H9 (cell line): ENCODE measurements around the gene CCNI2. TPM values are rescaled to one million over a fixed set of nuclear protein-coding genes. Genes with fewer than 3 reads are reported as not detected.

Experiments
- DNase-seq: peaks from one replicate; pipeline ENCODE4 v3.0.0-alpha.2; 2017
- H2AFZ ChIP-seq: one replicate; pipeline ENCODE4 v1.6.1; 2013; ENCODE audit warnings: mild to moderate bottlenecking, low read length, control low read depth, moderate library complexity
- H2AK5ac ChIP-seq: 2 replicates; pipeline ENCODE4 v1.6.1; 2013; ENCODE audit warnings: low read length, control low read depth, mixed read lengths; ENCODE audit not compliant: insufficient read length
- H2BK120ac ChIP-seq: one replicate; pipeline ENCODE4 v1.6.1; 2013; ENCODE audit warnings: low read depth, mild to moderate bottlenecking, low read length, control low read depth, inconsistent platforms; ENCODE audit not compliant: poor library complexity, severe bottlenecking
- H2BK12ac ChIP-seq: 2 replicates; pipeline ENCODE4 v1.6.1; 2013; ENCODE audit warnings: low read length, control low read depth, mixed read lengths, low read depth; ENCODE audit not compliant: insufficient read length
- H2BK15ac ChIP-seq: 2 replicates; pipeline ENCODE4 v1.6.1; 2013; ENCODE audit warnings: low read depth, low read length, control low read depth
- H2BK20ac ChIP-seq: one replicate; pipeline ENCODE4 v1.6.1; 2013; ENCODE audit warnings: low read depth, mild to moderate bottlenecking, low read length, control low read depth, inconsistent platforms; ENCODE audit not compliant: poor library complexity, severe bottlenecking
- H2BK5ac ChIP-seq: 2 replicates; pipeline ENCODE4 v1.6.1; 2013; ENCODE audit warnings: low read length, control low read depth, mixed read lengths; ENCODE audit not compliant: insufficient read length
- H3K14ac ChIP-seq: 2 replicates; pipeline ENCODE4 v1.6.1; 2013; ENCODE audit warnings: low read length, control low read depth; ENCODE audit not compliant: insufficient read depth
- H3K18ac ChIP-seq: 2 replicates; pipeline ENCODE4 v1.6.1; 2013; ENCODE audit warnings: low read depth, mild to moderate bottlenecking, mixed read lengths, low read length, control low read depth; ENCODE audit not compliant: insufficient read length
- H3K23ac ChIP-seq: 2 replicates; pipeline ENCODE4 v1.6.1; 2013; ENCODE audit warnings: low read length, control low read depth, mixed read lengths, low read depth; ENCODE audit not compliant: insufficient read length
- H3K23me2 ChIP-seq: 2 replicates; pipeline ENCODE4 v1.6.1; 2013; ENCODE audit warnings: low read depth, mild to moderate bottlenecking, mixed read lengths, low read length, control low read depth; ENCODE audit not compliant: insufficient read length, poor library complexity, severe bottlenecking
- H3K27ac ChIP-seq: 2 replicates; pipeline ENCODE4 v1.5.1; 2013; ENCODE audit warnings: low read length, control low read depth, mixed read lengths, low read depth; ENCODE audit not compliant: insufficient read length
- H3K27me3 ChIP-seq: 2 replicates; pipeline ENCODE4 v1.6.1; 2013; ENCODE audit warnings: low read length, control low read depth, inconsistent platforms; ENCODE audit not compliant: insufficient read depth
- H3K4ac ChIP-seq: 2 replicates; pipeline ENCODE4 v1.6.1; 2013; ENCODE audit warnings: low read depth, mild to moderate bottlenecking, control low read depth, inconsistent platforms, low read length, moderate library complexity
- H3K4me1 ChIP-seq: 2 replicates; pipeline ENCODE4 v1.6.1; 2013; ENCODE audit warnings: low read length, control low read depth, inconsistent platforms; ENCODE audit not compliant: insufficient read depth
- H3K4me2 ChIP-seq: 2 replicates; pipeline ENCODE4 v1.6.1; 2013; ENCODE audit warnings: low read length, control low read depth, mixed read lengths; ENCODE audit not compliant: insufficient read length, insufficient read depth
- H3K56ac ChIP-seq: 2 replicates; pipeline ENCODE4 v1.6.1; 2013; ENCODE audit warnings: low read depth, mild to moderate bottlenecking, mixed read lengths, low read length, control low read depth; ENCODE audit not compliant: insufficient read length
- H3K79me1 ChIP-seq: 2 replicates; pipeline ENCODE4 v1.6.1; 2013; ENCODE audit warnings: low read depth, mild to moderate bottlenecking, moderate library complexity, low read length, control low read depth, inconsistent platforms; ENCODE audit not compliant: insufficient read depth, poor library complexity, severe bottlenecking
- H3K79me2 ChIP-seq: 2 replicates; pipeline ENCODE4 v1.6.1; 2013; ENCODE audit warnings: low read length, control low read depth, inconsistent platforms; ENCODE audit not compliant: insufficient read depth
- H3K9ac ChIP-seq: 2 replicates; pipeline ENCODE4 v1.6.1; 2013; ENCODE audit warnings: low read length, control low read depth, mixed read lengths; ENCODE audit not compliant: insufficient read length; ENCODE audit errors: extremely low read depth
- H3K9me3 ChIP-seq: one replicate; pipeline ENCODE4 v1.6.1; 2013; ENCODE audit warnings: low read depth, low read length, inconsistent platforms; ENCODE audit not compliant: control insufficient read depth
- H3T11ph ChIP-seq: one replicate; pipeline ENCODE4 v1.6.1; 2013; ENCODE audit warnings: mild to moderate bottlenecking, low read length, control low read depth, inconsistent platforms
- H4K20me1 ChIP-seq: one replicate; pipeline ENCODE4 v1.6.1; 2013; ENCODE audit not compliant: control insufficient read depth, insufficient read length, insufficient read depth
- H4K5ac ChIP-seq: 2 replicates; pipeline ENCODE4 v1.6.1; 2013; ENCODE audit warnings: low read depth, mild to moderate bottlenecking, mixed read lengths, low read length, control low read depth; ENCODE audit not compliant: insufficient read length
- H4K8ac ChIP-seq: replicated peaks from 2 replicates; pipeline ENCODE4 v1.6.1; 2013; ENCODE audit warnings: low read length, control low read depth, mixed read lengths, low read depth; ENCODE audit not compliant: insufficient read length
- H4K91ac ChIP-seq: 2 replicates; pipeline ENCODE4 v1.6.1; 2013; ENCODE audit warnings: low read depth, mild to moderate bottlenecking, moderate library complexity, mixed read lengths, low read length, control low read depth; ENCODE audit not compliant: insufficient read length
- H3K27ac Mint-ChIP-seq, 3 experiments: 2 replicates in 2 of 3; 3 replicates in 1 of 3; pipeline ENCODE4 v1.8.0; 2020 to 2021; ENCODE audit warnings: mixed read lengths in 3 of 3, mild to moderate bottlenecking in 1 of 3, moderate library complexity in 1 of 3
- H3K27me3 Mint-ChIP-seq: 2 replicates; pipeline ENCODE4 v1.8.0; 2021; ENCODE audit warnings: low read depth, mild to moderate bottlenecking, moderate library complexity, mixed read lengths
- H3K36me3 Mint-ChIP-seq, 3 experiments: 2 replicates in 2 of 3; 3 replicates in 1 of 3; pipeline ENCODE4 v1.8.0; 2020 to 2021; ENCODE audit warnings: low read depth in 3 of 3, mixed read lengths in 3 of 3; ENCODE audit not compliant: insufficient read depth in 1 of 3
- H3K4me1 Mint-ChIP-seq, 2 experiments: 2 replicates each; pipeline ENCODE4 v1.8.0; 2020; ENCODE audit warnings: mixed read lengths in 2 of 2
- H3K4me3 Mint-ChIP-seq, 2 experiments: 2 replicates in 1 of 2; 3 replicates in 1 of 2; pipeline ENCODE4 v1.8.0; 2020 to 2021; ENCODE audit warnings: mild to moderate bottlenecking in 2 of 2, mixed read lengths in 2 of 2, moderate library complexity in 1 of 2
- H3K9me3 Mint-ChIP-seq, 2 experiments: 2 replicates in 1 of 2; 3 replicates in 1 of 2; pipeline ENCODE4 v1.8.0; 2020; ENCODE audit warnings: mild to moderate bottlenecking in 2 of 2, mixed read lengths in 2 of 2, moderate library complexity in 1 of 2
- WGBS: extraction: QIAGEN DNeasy Blood & Tissue Kit; methylation state at CpG from one replicate; pipeline ENCODE4 v1.1.7; 2013; ENCODE audit warnings: missing lambda C conversion rate, low lambda C conversion rate, mixed read lengths; ENCODE audit not compliant: insufficient read length; ENCODE audit errors: extremely low coverage; 5-methylcytosine and 5-hydroxymethylcytosine counted together
- total RNA-seq: library from RNA; stranded (reverse); gene quantifications from 2 replicates; pipeline ENCODE4 v1.2.1, GENCODE V29; 2021
- TF ChIP-seq, protein P1 (sequence below): fragments of 200-600 bp; sonication (generic); conservative IDR thresholded peaks from 3 replicates; pipeline ENCODE4 v1.8.0; 2021; ENCODE audit warnings: antibody characterized with exemption, mild to moderate bottlenecking

The CCNI2 gene
- total RNA-seq, 1 experiment from 2014 or later: 0.57 TPM

DNA sequence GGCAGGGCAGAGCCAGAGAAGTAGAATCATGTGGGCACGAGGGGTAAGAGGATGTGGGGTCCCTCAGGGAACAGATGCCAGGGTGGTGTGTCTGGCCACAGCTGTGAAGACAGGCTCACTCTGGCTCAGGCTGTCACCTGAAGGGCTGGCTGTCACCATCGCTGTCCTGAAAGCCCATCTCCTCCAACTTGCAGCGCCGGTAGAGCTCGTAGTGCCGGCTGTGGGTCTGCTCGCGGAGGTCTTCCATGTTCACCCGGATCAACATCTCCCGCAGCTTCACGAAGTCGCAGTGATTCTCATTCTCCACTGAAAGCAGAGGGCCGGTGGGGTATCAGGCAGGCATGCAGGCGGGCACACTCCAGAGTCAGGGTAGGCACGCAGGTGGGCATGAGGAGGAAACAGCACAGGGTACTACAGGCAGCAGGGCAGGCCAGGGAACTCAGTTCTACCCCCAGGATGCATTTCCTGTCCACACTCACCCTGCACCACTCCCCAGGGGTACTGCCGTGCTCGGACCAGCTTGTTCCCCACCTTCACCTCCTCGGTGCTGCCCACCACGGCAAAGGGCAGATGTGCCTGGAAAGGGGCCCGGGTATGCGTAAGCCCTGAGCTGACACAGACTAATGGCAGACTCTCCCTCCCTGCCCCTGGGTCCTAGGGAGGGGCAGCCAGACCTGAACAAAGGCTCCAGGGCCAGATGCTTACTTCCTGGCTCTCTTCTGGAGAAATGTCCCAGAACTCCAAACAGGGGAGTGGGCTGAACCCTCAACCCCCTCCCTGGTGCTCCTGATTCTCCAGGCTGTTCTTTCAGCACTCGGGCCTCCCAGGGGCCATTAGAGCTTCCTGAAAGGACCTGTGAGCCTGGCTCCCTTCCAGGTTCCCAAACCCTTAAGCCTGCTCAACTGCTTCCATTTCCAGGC is 14.4 kb downstream of the CCNI2 start:
- H3K14ac ChIP-seq: no peak overlapping the region
- H3K56ac ChIP-seq: no peak overlapping the region
- peaks cover 5 to 37% (median 21%) of the 10 kb centered on the region in 3 experiments; a peak in 6 of 7 replicates for H3K36me3 Mint-ChIP-seq
- DNase-seq: peak; percentile 20
- no peak overlapping the region for H3K9ac ChIP-seq
- H2BK120ac ChIP-seq: no peak overlapping the region
- no peaks in the 10 kb centered on the region for H3K23me2 ChIP-seq
- H3K9me3 ChIP-seq: no peaks in the 10 kb centered on the region
- H4K91ac ChIP-seq: no peak overlapping the region
- H4K5ac ChIP-seq: no peak overlapping the region
- H4K8ac ChIP-seq: no peak overlapping the region
- no peaks in the 10 kb centered on the region for H3K9me3 Mint-ChIP-seq
- no peak overlapping the region for H2BK15ac ChIP-seq
- no peak overlapping the region for H2BK20ac ChIP-seq
- no peak overlapping the region for H3K4me2 ChIP-seq
- no peaks in the 10 kb centered on the region for H3K4me1 ChIP-seq
- H3T11ph ChIP-seq: no peak overlapping the region
- no peaks in the 10 kb centered on the region; the same call in 1 of the 2 replicates for H3K27me3 Mint-ChIP-seq
- no peak overlapping the region for H2AFZ ChIP-seq
- peaks cover 2% of the 10 kb centered on the region for H4K20me1 ChIP-seq
- no peak overlapping the region for H3K4me3 Mint-ChIP-seq
- H3K27ac Mint-ChIP-seq: no peak overlapping the region
- no peak overlapping the region for H2BK5ac ChIP-seq
- H3K79me2 ChIP-seq: no peaks in the 10 kb centered on the region
- H2BK12ac ChIP-seq: no peak overlapping the region
- H3K18ac ChIP-seq: no peak overlapping the region
- H3K27ac ChIP-seq: no peak overlapping the region
- peaks cover 0 to 2% of the 10 kb centered on the region in 2 experiments; a peak in 1 of 4 replicates for H3K4me1 Mint-ChIP-seq
- TF ChIP-seq, protein P1, sequence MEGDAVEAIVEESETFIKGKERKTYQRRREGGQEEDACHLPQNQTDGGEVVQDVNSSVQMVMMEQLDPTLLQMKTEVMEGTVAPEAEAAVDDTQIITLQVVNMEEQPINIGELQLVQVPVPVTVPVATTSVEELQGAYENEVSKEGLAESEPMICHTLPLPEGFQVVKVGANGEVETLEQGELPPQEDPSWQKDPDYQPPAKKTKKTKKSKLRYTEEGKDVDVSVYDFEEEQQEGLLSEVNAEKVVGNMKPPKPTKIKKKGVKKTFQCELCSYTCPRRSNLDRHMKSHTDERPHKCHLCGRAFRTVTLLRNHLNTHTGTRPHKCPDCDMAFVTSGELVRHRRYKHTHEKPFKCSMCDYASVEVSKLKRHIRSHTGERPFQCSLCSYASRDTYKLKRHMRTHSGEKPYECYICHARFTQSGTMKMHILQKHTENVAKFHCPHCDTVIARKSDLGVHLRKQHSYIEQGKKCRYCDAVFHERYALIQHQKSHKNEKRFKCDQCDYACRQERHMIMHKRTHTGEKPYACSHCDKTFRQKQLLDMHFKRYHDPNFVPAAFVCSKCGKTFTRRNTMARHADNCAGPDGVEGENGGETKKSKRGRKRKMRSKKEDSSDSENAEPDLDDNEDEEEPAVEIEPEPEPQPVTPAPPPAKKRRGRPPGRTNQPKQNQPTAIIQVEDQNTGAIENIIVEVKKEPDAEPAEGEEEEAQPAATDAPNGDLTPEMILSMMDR: no peak
- no peaks in the 10 kb centered on the region for H3K27me3 ChIP-seq
- no peak overlapping the region for H3K23ac ChIP-seq
- no peak overlapping the region for H3K4ac ChIP-seq
- H3K79me1 ChIP-seq: no peaks in the 10 kb centered on the region
- WGBS: no CpG with 5 or more reads among the region's 22 CpGs
- no peak overlapping the region for H2AK5ac ChIP-seq
